Upper lobe of right lung (tissue), 1 donor: ENCODE results near the gene MAU2. TPM values are rescaled to one million over a fixed set of nuclear protein-coding genes. Genes with fewer than 3 reads are reported as not detected.

Source experiments
- ATAC-seq: fragments of 200-7000 bp; cut with Tn5 transposase; one replicate; pipeline ENCODE4 v1.9.1; 2020; ENCODE audit warnings: mild to moderate bottlenecking, moderate library complexity
- DNase-seq: peaks from one replicate; pipeline ENCODE4 v3.0.0-alpha.2; 2020
- H3K27ac ChIP-seq: fragments of 200-600 bp; one replicate; pipeline ENCODE4 v1.8.0; 2022
- H3K27me3 ChIP-seq: fragments of 200-600 bp; one replicate; pipeline ENCODE4 v1.8.0; 2022; ENCODE audit warnings: mild to moderate bottlenecking
- H3K36me3 ChIP-seq: fragments of 200-600 bp; one replicate; pipeline ENCODE4 v1.8.0; 2022
- H3K4me1 ChIP-seq: fragments of 200-600 bp; one replicate; pipeline ENCODE4 v1.8.0; 2022
- H3K4me3 ChIP-seq: fragments of 200-600 bp; one replicate; pipeline ENCODE4 v1.8.0; 2022; ENCODE audit warnings: mild to moderate bottlenecking
- H3K9me3 ChIP-seq: fragments of 200-600 bp; one replicate; pipeline ENCODE4 v1.8.0; 2022
- CTCF ChIP-seq: fragments of 200-600 bp; IDR thresholded peaks from one replicate; pipeline ENCODE4 v1.8.0; 2022; ENCODE audit warnings: antibody characterized with exemption
- intact Hi-C: fragments of 100-400 bp; cut with DNase I; formaldehyde crosslinking; loops from one replicate; pipeline ENCODE4 v1.11.0; 2022
- long read RNA-seq: library from polyadenylated mRNA; unstranded; transcript quantifications from one replicate; pipeline ENCODE4 v2.0.0, GENCODE V29; 2021
- total RNA-seq: library from RNA; stranded (reverse); fragmentation: NEBNext Ultra II Directional; extraction: Animal tissue kit (Norgen Biotek cat#: 25700); gene quantifications from one replicate; pipeline ENCODE4 v1.2.1, GENCODE V29; 2021
- donor health status: DM: no; HTN: yes; CAD: no; lungs with severe emphysema.

The MAU2 gene
- 60.5 TPM for total RNA-seq
- long read RNA-seq, partial matches to known transcripts = 24 of 29 reads
- long read RNA-seq, other reads (novel, unspliced or antisense) = 3 of 29 reads

- ATAC-seq = peak; percentile 97
Observed at GRCh38 chr19:19320361-19321140, at the start of gene MAU2, which contains the start of gene SUGP1. MAU2 (plus strand) TSS chr19:19320829; CDS start chr19:19320860, 31 bp downstream. SUGP1 (minus strand) TSS chr19:19320509; CDS start chr19:19320496, 13 bp downstream.

GRCh38 chr19:19271828-19272599 is 48.6 kb upstream of the MAU2 start:
- H3K4me3 ChIP-seq = no peak overlapping the region
- H3K36me3 ChIP-seq = peaks cover 14% of the 10 kb centered on the region
- no peaks in the 10 kb centered on the region for H3K4me1 ChIP-seq
- no peak overlapping the region for H3K27ac ChIP-seq
- H3K9me3 ChIP-seq = no peaks in the 10 kb centered on the region
- ATAC-seq (no peak), DNase-seq (no peak)
- no peak for TF ChIP-seq CTCF
- no peaks in the 10 kb centered on the region for H3K27me3 ChIP-seq
- intact Hi-C loops = no loop called here

More at GRCh38 chr19:19320361-19321140, at the start of gene MAU2, which contains the start of gene SUGP1:
- peak within 1 kb of the TSS; percentile 98 for H3K4me3 ChIP-seq
- peak; percentile 47 for TF ChIP-seq CTCF
- H3K4me1 ChIP-seq = peaks cover 30% of the 10 kb centered on the region
- peak within 1 kb of the TSS; percentile 97 for H3K27ac ChIP-seq
- no peaks in the 10 kb centered on the region for H3K27me3 ChIP-seq
- H3K9me3 ChIP-seq = no peaks in the 10 kb centered on the region
- H3K36me3 ChIP-seq = peaks cover 36% of the 10 kb centered on the region
- DNase-seq = peak; percentile 94
- intact Hi-C loops = no loop called here

GRCh38 chr19:19274146-19274545 is 46.5 kb upstream of the MAU2 start:
- H3K27me3 ChIP-seq = no peaks in the 10 kb centered on the region
- no peak overlapping the region for H3K4me3 ChIP-seq
- peaks cover 31% of the 10 kb centered on the region for H3K36me3 ChIP-seq
- DNase-seq = no peak
- H3K9me3 ChIP-seq = no peaks in the 10 kb centered on the region
- H3K4me1 ChIP-seq = no peaks in the 10 kb centered on the region
- ATAC-seq = no peak
- no peak for TF ChIP-seq CTCF
- no peak overlapping the region for H3K27ac ChIP-seq
- intact Hi-C loops = no loop called here

- H3K27me3 ChIP-seq = no peaks in the 10 kb centered on the region
- peaks cover 38% of the 10 kb centered on the region for H3K36me3 ChIP-seq
- no peak overlapping the region for H3K27ac ChIP-seq
- no peak for TF ChIP-seq CTCF
- no peaks in the 10 kb centered on the region for H3K9me3 ChIP-seq
- intact Hi-C loops = no loop called here
- ATAC-seq (no peak), DNase-seq (no peak)
- H3K4me1 ChIP-seq = no peaks in the 10 kb centered on the region
- H3K4me3 ChIP-seq = no peak overlapping the region
Observed at GRCh38 chr19:19274716-19275565, 45.7 kb upstream of the MAU2 start.

- no peak for TF ChIP-seq CTCF
- Histone ChIP-seq H3K27me3 (no peaks in the 10 kb centered on the region), H3K4me1 (no peaks in the 10 kb centered on the region), H3K9me3 (no peaks in the 10 kb centered on the region), H3K4me3 (no peak overlapping the region), H3K27ac (no peak overlapping the region), H3K36me3 (peaks cover 45% of the 10 kb centered on the region)
- DNase-seq = no peak
- intact Hi-C loops = no loop called here
- ATAC-seq = no peak
Observed at GRCh38 chr19:19276386-19276785, 44.2 kb upstream of the MAU2 start.
